Glomerular endothelial cell (primary cell): ENCODE results near the gene TMEM273. TPM values are rescaled to one million over a fixed set of nuclear protein-coding genes. Genes with fewer than 3 reads are reported as not detected.

Experiments
- total RNA-seq: library from RNA; depleted of rRNA; stranded (reverse); fragments of >200 nt; gene quantifications from 2 replicates; pipeline ENCODE4 v1.2.3, GENCODE V29; 2015

The TMEM273 gene
- total RNA-seq, 1 donor from 2014 or later, result 11.6 TPM

Other genes starting within 250 kb of the TMEM273 start
- gene LRRC18, start 248.6 kb downstream of the TMEM273 start, total RNA-seq, result not detected in 2 replicates
- gene VSTM4, start 72.9 kb downstream of the TMEM273 start, total RNA-seq, result 0.15 and 0.35 TPM in 2 replicates
- not detected in 2 replicates for gene FAM170B, start 54.4 kb downstream of the TMEM273 start, total RNA-seq
- gene C10orf71, start 110.8 kb upstream of the TMEM273 start, total RNA-seq, result not detected in 2 replicates
- not detected in 2 replicates for gene DRGX, start 207.7 kb upstream of the TMEM273 start, total RNA-seq